Stimulated activated CD8-positive, alpha-beta memory T cell treated with anti-CD3 and anti-CD28 coated beads, Interleukin-12 subunit alpha, Interleukin-12 subunit beta, amount 100 ng/mL, for 24 hours (primary cell): ENCODE results near the gene ANXA1.

ENCODE experiments used
- DNase-seq: peaks from one replicate; pipeline ENCODE4 v3.0.0-alpha.2; 2020; ENCODE audit errors: extremely low read depth

The ANXA1 gene, protein sequence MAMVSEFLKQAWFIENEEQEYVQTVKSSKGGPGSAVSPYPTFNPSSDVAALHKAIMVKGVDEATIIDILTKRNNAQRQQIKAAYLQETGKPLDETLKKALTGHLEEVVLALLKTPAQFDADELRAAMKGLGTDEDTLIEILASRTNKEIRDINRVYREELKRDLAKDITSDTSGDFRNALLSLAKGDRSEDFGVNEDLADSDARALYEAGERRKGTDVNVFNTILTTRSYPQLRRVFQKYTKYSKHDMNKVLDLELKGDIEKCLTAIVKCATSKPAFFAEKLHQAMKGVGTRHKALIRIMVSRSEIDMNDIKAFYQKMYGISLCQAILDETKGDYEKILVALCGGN

DNA sequence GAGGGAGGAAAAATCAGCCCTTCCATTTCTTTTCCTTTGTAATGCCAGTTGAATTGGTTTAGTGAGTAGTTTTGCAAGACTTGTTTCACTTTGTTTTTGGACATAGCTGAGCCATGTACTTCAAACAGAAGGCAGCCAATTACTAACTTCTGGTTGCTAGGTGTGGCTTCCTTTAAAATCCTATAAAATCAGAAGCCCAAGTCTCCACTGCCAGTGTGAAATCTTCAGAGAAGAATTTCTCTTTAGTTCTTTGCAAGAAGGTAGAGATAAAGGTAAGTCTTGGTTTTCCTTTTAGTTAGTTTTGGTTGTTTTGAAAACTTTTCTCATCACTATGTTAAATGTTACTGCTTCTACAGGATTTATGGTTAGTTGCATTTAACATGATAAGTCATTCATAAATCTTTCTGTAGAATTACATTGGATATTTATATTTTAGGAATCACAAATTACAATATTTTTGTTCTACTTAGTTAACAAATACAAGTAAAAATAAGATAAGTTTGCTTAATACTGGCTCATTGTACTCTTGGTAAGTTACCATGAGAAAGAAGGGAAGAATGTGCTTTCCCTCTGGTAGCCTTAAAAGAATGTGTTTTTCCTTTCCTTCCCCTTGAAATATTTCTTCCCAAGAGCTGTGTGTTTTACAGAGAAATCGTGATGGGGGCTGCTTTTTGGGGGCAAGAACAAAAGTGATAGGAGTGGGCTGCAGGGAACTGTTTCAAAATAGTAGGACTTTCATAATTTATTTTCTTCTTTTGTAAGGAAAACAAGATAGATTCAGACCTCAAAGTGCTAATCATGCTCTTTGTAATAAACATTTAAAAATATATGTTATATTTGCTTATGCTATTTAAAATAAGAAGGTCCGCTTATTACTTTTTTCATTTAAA is at the start of gene ANXA1:
TSS of gene ANXA1 (plus strand) at position 213 of the 890 bp plus-strand sequence. CDS start 6,671 bp downstream, outside the sequence.
- DNase-seq = no peak

DNA sequence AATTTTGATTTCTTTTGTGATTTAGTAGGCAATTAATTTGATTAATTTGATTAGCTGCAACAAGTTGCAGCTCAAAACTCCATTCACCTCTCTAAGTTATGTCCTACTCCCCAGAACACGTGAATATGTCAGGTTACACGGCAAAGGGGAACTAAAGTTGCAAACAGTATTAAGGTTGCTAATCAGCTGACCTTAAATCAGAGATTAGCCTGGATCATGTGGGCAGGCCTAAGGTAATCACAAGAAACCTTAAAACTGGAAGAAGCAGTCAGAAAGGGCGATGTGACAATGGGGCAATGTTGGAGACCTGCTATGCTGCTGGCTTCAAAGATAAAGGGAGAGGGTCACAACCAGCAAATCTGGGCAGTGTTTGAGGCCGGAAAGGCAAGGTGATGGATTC is 47.3 kb upstream of the ANXA1 start:
- DNase-seq = no peak

DNA sequence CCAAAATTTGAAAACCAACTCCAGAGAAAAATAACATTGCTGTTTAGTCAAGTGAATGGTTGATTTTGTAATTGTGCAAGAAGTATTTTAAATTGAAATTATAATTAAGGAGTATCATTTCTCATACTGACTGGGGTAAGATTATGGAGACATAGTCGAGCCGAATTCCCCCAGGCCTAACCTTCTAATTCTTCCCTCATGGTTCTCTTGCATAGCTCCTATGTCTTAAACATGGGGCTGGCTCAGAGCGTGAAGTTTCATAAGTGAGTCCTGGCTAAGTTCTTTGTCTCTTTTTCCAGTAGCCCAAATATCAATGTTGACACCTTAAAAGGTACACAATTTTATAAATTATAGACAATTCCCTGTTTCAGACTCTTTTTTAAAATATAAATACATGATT is 46.7 kb upstream of the ANXA1 start:
- no peak for DNase-seq

DNA sequence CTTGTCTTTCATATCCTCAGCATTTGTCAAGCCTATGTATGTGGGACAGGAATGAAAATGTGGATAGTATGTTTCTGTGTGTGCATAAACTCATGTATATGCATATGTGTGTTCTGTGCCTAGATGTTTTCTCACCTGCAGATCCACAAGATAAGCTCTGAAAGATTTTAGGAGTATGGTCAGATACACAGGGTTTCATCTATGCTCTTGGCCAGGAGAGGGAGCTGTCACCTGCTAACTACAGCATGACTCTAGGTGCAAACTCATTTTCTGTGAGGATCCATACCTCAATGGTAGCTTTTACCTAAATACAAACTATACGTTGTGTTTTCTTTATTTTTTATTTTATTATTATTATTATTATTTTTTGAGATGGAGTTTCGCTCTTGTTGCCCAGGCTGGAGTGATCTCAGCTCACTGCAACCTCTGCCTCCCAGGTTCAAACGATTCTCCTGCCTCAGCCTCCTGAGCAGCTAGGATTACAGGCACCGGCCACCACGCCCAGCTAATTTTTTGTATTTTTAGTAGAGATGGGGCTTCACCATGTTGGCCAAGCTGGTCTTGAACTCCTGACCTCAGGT is 44.1 kb upstream of the ANXA1 start:
- peak; percentile 30 for DNase-seq

DNA sequence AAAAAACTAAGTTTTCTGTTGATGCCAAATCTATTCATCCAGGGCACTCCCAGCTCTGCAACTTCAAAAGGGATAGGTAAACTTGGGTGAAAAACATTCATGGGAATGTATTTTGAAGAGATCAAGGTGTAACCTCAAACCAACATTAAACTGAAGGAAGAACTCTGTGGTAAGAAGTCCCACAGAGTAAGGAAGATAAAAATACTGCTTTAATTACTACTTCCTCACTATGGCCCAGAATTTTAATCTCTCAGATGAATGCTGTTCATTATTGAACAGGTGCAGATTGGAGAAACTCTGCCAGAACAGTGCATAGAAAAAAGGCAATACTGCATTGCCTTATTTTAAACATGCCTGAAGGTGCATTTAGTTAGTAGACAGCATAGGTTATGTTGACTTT is 37.6 kb upstream of the ANXA1 start:
- no peak for DNase-seq

DNA sequence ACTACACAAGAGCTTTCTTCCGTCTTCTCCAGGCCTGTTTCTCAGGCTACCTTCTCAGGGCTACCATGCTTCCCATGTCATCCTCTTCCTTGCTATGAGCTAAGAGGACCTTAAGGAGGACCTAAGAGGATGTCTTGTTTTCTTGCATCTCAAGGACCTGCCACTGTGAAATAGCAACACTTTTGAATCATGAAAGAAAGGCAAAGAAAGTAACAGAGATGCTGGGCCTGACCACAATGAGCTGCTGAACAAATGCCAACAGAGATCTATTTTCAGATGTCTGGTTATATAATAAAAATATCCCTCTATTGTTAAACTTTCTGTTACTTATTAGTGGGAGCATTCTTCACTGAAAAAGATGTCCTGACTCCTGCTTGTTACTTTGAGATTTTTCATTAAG is 36.7 kb upstream of the ANXA1 start:
- DNase-seq = no peak

DNA sequence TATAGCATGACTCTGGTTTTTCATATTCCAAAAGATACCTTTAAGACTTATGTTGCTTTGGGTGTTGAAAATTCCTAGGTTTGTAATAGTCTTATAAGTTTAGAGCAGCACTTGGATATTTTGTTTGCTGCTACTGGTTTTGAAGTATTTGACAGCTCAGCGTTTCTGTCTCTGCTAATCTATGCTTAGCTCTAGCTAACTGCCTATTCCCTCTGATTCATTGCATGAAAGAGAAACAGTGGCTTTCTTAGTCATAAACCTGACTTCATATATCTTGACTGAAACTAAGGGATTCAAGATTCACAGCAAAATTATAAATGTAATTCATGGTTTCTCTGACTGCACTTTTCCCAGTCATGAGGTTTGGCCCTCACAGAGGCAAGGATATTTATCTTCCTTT is 35.6 kb upstream of the ANXA1 start:
- DNase-seq = no peak

DNA sequence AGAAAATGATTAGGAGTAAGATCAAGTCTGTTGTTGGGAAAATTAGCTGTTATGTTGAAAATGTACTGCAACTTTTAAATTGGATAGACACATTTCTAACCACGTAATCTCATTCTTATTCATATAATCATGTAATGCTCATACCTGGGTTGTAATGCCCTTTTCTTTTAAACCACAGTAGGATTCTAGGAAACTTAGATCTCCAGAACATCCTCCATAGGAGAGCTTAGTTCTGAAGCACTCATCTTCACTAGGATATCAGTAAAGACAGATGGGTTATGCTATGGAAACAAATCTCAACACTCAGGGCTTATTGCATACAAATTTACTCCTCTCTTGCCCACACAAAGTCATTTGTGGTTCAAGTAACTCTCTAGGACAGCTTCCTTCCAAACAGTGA is 34.8 kb upstream of the ANXA1 start:
- no peak for DNase-seq

DNA sequence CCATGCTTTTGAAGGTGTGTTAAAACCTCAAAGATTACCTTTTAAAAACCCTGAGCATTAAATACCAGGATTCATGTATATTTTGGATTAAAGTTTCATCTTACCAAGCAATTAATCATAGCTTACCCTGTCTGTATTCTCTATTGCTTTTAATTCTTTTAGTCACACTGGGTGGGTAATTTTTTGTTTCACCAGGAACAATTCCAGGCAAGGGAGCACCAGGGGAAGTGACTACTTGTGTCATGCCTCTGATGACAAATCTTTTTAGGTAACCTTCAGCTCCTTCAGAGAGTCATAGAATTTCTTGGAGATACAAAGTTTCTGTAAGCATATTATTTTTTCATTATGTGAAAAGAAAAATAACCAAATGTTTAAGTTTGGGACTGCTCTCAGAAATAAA is 33.4 kb upstream of the ANXA1 start:
- DNase-seq = no peak

DNA sequence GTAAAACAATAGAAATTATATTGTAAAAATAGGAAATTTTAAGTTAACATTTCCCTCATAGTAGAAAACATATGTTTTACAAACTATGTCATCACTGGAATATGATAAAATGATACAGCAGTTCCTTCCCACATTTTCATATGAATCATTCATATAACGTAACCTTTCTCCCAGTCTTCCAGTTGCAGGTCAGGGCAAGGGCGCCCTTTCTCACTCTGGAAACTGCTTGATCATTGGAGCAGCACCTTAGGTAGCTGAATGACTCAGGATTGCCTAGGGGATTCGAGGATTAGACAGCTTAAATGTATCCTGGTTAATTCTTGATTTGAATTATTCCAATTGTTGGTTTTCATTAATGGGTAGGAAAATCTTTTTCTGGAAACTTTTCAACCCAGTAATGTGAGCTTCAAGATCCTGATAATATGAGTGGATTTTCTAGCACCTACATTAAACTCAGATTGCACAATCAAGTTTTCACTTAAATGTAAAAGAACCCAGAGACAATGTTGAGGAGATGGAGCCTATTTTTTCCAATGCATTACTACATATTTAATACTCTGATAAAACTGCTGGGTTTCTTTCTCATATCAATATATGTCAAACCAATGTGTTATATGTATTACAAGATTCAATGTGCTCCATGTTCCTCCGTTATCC is 32.6 kb upstream of the ANXA1 start:
- DNase-seq = no peak

DNA sequence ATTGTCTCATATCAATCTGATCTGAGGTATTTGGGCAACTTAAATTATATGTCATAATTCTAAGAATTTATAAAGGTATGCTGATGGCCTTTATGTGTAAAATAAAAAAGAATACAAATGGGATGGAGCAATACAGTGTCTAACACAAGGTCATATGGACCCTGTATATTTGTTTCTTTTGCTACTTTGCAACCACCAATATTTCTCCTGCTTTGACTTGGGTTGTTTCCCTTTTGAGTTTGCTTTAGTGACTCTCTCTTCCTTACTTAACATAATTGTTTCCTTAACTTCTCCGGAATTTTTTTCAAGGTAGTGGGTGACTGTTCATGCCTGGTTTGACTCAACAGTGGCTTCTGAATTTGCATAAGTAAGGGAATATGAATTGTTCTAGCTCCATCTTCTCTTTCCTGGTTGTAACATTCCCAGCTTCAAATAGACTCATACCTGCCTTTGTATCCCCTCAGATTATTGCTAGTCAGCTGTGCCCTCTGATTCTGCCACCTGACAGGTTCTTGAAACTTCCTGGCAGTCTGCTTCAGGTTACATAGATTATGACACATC is 30.2 kb upstream of the ANXA1 start:
- DNase-seq = no peak

DNA sequence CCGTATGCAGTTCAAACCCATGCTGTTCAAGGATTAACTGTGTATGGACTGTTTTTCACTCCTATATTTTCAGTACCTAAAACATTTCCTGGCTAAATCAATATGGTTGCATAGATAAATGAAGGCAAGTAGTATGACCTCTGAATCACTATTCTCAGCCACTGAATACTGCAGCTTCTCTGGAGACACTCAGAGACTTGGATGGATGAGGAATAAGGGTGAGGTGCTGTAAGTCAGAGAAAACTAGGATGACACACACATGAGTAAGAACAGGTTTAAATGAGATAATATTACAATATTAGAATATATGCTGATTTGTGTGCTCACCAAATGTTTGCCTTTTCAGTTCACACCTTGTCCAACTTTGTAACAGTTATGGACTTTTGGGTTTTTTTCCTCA is 26.0 kb upstream of the ANXA1 start:
- no peak for DNase-seq

DNA sequence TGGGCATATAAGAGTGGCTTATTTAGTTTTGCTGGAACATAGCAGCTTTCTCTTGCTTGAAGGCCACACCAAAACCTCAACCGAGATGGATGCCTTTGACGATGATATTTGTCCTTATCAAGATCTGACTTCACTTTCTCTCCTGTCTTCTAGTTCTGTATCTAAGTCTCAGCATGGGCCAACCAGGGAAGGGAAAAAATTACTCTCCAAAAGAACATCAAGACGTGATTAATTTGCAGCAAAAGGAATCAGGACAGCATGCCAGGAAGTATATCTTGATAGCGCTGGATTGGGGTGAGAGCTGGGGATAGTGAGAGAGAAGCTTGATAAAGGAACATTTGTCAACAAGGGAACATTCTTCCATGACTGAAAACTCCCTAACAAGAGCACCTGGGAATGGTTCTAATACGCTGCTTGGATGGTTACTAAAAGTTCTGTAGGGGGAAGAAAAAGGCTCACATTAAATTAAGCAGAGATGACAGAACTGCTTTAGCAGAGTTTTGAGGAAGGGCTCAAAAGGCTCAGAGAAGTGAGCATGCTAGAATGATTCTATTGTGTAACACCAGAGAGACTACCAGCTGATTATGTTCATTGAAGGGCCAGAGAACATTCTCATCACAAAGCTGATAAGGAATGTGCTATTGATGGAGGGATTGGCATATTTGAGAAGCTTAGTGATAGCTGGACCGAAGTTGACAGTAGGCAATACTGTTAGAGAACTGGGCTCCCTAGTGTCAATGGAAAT is 21.6 kb upstream of the ANXA1 start:
- DNase-seq = no peak

DNA sequence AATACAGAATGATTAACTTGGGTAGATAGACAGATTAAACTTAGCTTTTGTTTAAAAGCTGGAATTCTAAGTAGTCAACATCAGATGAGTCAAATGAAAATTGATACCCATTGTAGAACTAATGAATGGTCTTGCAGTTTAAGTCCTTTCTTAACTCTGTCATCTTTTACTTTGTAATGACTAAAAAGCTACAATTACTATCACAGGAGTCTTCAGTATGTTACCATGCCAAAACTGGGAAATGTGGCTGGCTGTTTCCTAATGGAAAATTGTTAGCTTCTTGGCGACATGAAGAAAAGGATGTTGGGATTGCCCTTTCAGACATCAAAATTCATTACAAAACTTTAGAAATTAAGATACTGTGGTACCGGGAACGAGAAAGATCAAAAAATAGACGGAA is 20.2 kb upstream of the ANXA1 start:
- DNase-seq = no peak

DNA sequence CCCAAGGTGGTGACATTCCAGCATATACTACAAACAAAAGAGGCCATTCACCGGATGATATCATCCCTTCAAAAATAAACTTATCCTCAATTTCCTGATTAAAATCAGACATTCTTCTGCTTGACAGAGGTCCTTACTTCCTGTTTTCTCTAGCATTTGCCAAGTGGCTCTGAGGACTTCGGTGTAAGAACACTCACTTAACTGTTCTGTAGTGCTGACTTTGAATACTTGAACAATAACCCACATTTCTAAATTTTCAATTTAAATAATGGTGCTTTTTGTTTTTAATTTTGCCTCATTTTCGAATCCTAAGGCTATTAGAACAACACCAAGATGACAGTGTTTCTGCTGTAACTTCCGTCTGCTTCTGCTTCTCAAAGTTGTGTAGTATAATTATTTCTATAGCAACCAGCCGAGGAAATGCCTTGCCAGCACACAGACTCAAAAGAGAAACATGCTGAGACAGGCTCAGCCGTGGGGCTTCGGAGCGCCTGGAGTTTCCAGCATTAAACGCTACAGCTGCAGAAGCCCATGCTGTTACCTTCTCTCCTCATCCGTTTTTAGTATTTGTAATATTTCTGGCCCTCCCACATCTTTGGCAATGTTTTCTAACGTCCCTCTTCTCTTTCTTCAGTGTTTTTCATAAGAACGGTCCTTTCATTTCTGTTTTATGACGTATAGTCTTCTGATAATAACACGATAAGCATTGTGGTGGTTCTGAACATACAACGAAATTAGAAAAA is 19.5 kb upstream of the ANXA1 start:
- DNase-seq = peak; percentile 23

DNA sequence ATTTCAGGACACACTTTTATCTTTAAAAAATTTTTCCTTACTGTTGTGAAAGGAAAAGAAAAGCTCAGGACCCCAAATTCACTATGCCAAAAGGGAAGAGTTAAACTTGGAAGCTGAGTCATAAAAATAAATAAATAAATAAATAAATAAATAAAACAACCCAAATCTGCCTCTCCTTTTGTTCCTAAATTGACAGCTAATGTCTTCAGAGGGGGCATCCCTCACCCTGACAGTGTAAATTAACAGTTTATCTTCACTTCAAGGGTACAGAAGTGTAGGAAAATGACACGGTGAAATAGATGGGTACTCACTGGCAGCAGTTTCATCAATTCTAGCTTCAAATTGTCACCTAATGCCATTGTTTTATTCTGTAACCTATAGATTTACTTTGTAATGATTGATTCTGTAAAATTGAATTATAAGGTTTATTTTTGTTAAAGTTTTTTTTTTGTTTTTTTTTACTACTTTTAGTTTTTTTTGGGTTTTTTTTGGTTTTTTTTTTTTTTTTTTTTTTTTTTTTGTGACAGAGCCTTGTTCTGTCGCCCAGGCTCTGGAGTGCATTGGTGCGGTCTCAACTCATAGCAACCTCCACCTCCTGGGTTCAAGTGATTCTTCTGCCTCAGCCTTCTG is 18.5 kb upstream of the ANXA1 start:
- no peak for DNase-seq

DNA sequence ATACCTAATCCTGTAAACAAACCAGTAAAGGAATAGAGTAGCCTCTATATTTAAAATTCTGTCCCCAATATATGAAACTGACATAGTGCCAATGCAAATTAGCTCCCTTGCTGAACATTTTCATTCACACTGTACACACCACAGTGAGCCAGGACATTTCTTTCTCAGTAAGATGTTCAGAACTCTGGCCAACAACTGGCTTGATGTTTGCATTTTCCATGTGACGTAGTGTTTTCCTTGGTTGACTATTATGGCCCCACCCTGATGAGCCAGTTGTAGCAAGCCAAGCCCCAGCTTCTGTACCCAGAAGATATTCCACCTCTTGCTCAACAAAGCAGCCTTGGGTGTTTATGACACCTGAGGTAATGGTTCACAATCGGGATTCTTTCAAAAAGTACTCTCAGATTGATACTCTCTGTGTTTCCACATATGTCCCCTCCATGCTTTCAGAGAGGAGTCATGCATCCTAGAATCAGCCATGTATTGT is 17.7 kb upstream of the ANXA1 start:
- DNase-seq = no peak

DNA sequence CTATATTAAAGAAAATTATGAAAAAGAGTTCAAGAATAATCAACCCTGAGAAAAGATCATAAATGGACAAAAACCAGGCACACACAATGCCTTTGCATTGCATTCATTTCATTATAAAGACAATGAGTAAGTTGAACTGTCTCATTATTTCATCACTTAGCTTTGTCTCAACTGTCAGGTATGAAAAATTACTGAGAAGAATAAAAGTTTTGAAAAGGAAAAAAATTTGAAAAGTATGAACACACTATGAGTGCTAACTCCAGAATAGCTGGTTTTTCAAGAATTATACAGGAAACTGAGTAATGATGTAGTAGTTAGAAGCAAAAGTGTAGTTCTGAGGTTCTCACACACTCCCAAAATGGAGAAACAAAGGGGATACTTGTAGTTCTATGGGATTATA is 16.3 kb upstream of the ANXA1 start:
- DNase-seq = no peak

DNA sequence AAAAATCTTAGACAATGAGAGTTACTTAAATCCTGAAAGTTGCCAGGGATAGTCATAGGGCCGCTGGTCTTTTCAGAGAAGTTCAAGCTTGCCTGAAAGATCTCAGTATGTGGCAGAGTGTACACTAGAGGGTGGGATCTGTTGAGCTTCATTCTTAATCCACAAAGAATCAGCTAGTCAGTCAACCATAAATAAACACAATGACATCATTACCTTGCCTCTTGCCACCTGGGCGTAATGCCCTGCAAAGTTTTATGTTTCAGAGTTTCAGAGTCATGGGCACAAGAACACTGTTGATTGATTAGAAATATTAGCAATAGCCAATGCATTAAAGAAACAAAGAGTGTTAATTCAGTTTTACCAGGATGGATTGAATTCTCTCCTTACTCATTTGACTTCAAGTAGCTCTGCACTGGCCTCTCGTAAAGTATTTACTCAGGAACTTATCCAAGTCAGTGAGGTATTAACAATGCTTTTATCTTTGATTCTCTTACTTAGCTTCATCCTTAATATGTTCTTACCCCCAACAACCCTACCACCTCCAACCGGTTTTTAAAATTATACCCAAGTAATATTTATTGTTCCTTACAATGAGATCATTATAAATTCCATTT is 14.3 kb upstream of the ANXA1 start:
- DNase-seq = no peak
